OCI-LY7 (cell line): ENCODE data around the gene SEMA4B.

Experiments used
- EZH2phosphoT487 ChIP-seq: fragments of 200-600 bp; sonication (generic); IDR thresholded peaks from 2 replicates; pipeline ENCODE4 v1.6.1; 2018; ENCODE audit warnings: low read depth, borderline replicate concordance, mild to moderate bottlenecking, mixed run types, antibody characterized with exemption, low read length, moderate library complexity, mixed read lengths
- TF ChIP-seq, protein P1 (sequence below): fragments of 200-600 bp; sonication (generic); conservative IDR thresholded peaks from 2 replicates; pipeline ENCODE4 v1.5.1; 2014; ENCODE audit warnings: mild to moderate bottlenecking, antibody characterized with exemption, low read length, moderate library complexity, mixed read lengths

DNA sequence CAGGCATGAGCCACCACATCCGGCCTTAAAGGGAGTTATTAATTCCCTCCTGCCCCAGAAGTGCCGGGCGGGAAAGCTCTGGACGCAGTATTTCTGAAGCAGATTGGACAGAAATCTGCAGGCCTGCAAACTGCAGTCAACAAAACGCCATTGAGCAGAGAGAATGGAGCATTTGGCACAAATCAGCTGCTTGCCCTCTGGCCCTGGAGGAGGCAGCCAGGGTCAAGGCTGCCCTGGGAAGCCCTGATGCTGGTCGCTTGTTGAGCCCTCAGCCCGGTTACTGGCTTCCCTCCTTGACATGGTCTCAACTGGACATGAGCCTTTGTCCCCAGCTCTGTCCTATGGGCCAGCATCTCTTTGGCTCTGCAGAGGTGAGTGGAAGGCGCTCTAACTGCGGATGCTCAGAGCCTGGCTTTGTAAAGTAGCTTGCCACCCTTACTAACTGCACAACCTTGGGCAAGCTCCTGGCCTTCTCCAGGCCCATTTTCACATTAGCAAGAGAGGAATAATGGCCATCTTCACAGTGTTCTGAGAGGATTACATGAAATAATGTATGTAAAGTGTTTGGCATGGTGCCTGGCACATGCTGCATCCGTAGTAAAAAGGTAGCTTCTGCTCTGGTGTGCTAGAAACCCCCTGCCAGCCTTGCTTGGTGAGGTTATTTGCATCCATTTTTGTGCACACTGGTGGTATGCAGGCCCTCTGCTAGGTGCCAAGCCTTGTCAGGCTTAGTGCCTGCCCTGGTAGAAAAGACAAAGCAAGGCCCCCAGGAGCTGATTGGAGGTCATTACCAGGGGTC, 4.1 kb downstream of the SEMA4B start:
- TF ChIP-seq, protein P1, sequence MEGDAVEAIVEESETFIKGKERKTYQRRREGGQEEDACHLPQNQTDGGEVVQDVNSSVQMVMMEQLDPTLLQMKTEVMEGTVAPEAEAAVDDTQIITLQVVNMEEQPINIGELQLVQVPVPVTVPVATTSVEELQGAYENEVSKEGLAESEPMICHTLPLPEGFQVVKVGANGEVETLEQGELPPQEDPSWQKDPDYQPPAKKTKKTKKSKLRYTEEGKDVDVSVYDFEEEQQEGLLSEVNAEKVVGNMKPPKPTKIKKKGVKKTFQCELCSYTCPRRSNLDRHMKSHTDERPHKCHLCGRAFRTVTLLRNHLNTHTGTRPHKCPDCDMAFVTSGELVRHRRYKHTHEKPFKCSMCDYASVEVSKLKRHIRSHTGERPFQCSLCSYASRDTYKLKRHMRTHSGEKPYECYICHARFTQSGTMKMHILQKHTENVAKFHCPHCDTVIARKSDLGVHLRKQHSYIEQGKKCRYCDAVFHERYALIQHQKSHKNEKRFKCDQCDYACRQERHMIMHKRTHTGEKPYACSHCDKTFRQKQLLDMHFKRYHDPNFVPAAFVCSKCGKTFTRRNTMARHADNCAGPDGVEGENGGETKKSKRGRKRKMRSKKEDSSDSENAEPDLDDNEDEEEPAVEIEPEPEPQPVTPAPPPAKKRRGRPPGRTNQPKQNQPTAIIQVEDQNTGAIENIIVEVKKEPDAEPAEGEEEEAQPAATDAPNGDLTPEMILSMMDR, result no peak
- no peak for TF ChIP-seq EZH2phosphoT487
